ENCODE measurements around the gene CAT. TPM values are rescaled to one million over a fixed set of nuclear protein-coding genes. Genes with fewer than 3 reads are reported as not detected.

CAT gene
- total and polyA plus RNA-seq, 9 of the 15 experiments (the other 6 are each of a cell fraction or from before 2014, with no cell fraction given) = 86.7 to 183 (median 114) TPM

- TF ChIP-seq ZNF407 (IDR thresholded peaks at IDR 0.05; ENCODE audit: low read depth) (no peak), CBFA2T3 (IDR thresholded peaks at IDR 0.05) (0 out of 2 replicates have a peak, but pooled peaks have one; percentile 15), SAP30 (IDR thresholded peaks at IDR 0.05; ENCODE audit: borderline replicate concordance, insufficient read depth, low read depth, low read length, poor library complexity, severe bottlenecking) (no peak), ELF2 (CRISPR knock-in tag; IDR thresholded peaks at IDR 0.05) (no peak), SRSF9 (IDR thresholded peaks at IDR 0.05; ENCODE audit: borderline replicate concordance, low read depth, low read length) (no peak), HMGXB4 (CRISPR knock-in tag; IDR thresholded peaks at IDR 0.05) (no peak), MAZ (CRISPR knock-in tag; conservative IDR thresholded peaks at IDR 0.05 in 1 of 2, IDR thresholded peaks at IDR 0.05 in 1 of 2) (no peak), GABPA (tag; conservative IDR thresholded peaks at IDR 0.05; ENCODE audit: low read depth) (0 out of 2 replicates have a peak, but pooled peaks have one; percentile 22), CGGBP1 (CRISPR knock-in tag; IDR thresholded peaks at IDR 0.05) (no peak), RUNX1 (IDR thresholded peaks at IDR 0.05; ENCODE audit: low read depth) (no peak), CHAMP1 (IDR thresholded peaks at IDR 0.05) (no peak), NEUROD1 (IDR thresholded peaks at IDR 0.05; ENCODE audit: borderline replicate concordance, low read depth, low read length, partially characterized antibody) (no peak)
These were observed 11.4 kb upstream of the CAT start (continued) for GRCh38 chr11:34427186-34427805.
